Neural crest cell (in vitro differentiated cells): Measurements from ENCODE around the gene RPL26. TPM values are rescaled to one million over a fixed set of nuclear protein-coding genes. Genes with fewer than 3 reads are reported as not detected.

Experiments used
- DNase-seq: peaks from one replicate; pipeline ENCODE4 v3.0.0; 2021; ENCODE audit warnings: low read depth, mixed read lengths, low spot score
- H3K27ac Mint-ChIP-seq: one replicate; pipeline ENCODE4 v1.8.0; 2021; ENCODE audit warnings: mild to moderate bottlenecking, mixed read lengths; ENCODE audit not compliant: unreplicated experiment
- H3K27me3 Mint-ChIP-seq: 2 replicates; pipeline ENCODE4 v1.8.0; 2021; ENCODE audit warnings: low read depth, mild to moderate bottlenecking, mixed read lengths
- H3K36me3 Mint-ChIP-seq: 2 replicates; pipeline ENCODE4 v1.8.0; 2021; ENCODE audit warnings: low read depth, mild to moderate bottlenecking, mixed read lengths
- H3K4me1 Mint-ChIP-seq: 2 replicates; pipeline ENCODE4 v1.8.0; 2021; ENCODE audit warnings: mixed read lengths
- H3K4me3 Mint-ChIP-seq: one replicate; pipeline ENCODE4 v1.8.0; 2021; ENCODE audit warnings: mild to moderate bottlenecking, mixed read lengths
- H3K9me3 Mint-ChIP-seq: 2 replicates; pipeline ENCODE4 v1.8.0; 2021; ENCODE audit warnings: mixed read lengths
- total RNA-seq: library from RNA; stranded (reverse); gene quantifications from 2 replicates; pipeline ENCODE4 v1.2.1, GENCODE V29; 2021
- TF ChIP-seq, protein P1 (sequence below): fragments of 200-600 bp; sonication (generic); conservative IDR thresholded peaks from 2 replicates; pipeline ENCODE4 v1.5.0; 2021; ENCODE audit warnings: antibody characterized with exemption, mild to moderate bottlenecking

Gene RPL26
- total RNA-seq, 1 donor from 2014 or later = 1,793 TPM

DNA sequence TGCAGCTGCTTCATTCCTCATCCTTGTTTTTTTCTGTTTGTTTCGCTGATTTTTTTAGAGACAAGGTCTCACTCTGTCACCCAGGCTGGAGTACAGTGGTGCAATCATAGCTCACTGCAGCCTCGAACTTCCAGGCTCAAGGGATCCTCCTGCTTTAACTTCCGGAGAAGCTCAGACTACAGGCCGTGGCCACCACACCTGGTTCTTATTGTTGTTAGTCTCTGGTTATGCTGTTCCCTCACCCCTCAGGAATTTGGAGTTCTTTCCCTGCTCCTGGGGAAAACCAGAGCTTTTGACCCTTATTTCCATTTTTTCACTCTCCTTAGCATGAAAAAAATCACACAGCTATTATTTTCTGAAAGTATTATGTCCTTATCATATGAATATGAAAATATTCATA, 41.5 kb downstream of the RPL26 start:
- TF ChIP-seq, protein P1, sequence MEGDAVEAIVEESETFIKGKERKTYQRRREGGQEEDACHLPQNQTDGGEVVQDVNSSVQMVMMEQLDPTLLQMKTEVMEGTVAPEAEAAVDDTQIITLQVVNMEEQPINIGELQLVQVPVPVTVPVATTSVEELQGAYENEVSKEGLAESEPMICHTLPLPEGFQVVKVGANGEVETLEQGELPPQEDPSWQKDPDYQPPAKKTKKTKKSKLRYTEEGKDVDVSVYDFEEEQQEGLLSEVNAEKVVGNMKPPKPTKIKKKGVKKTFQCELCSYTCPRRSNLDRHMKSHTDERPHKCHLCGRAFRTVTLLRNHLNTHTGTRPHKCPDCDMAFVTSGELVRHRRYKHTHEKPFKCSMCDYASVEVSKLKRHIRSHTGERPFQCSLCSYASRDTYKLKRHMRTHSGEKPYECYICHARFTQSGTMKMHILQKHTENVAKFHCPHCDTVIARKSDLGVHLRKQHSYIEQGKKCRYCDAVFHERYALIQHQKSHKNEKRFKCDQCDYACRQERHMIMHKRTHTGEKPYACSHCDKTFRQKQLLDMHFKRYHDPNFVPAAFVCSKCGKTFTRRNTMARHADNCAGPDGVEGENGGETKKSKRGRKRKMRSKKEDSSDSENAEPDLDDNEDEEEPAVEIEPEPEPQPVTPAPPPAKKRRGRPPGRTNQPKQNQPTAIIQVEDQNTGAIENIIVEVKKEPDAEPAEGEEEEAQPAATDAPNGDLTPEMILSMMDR = no peak
- Mint-ChIP-seq H3K4me3 (no peak overlapping the region), H3K27ac (no peak overlapping the region), H3K9me3 (no peaks in the 10 kb centered on the region), H3K36me3 (no peaks in the 10 kb centered on the region), H3K4me1 (peaks cover 12% of the 10 kb centered on the region), H3K27me3 (peaks cover 27% of the 10 kb centered on the region)
- DNase-seq = no peak

DNA sequence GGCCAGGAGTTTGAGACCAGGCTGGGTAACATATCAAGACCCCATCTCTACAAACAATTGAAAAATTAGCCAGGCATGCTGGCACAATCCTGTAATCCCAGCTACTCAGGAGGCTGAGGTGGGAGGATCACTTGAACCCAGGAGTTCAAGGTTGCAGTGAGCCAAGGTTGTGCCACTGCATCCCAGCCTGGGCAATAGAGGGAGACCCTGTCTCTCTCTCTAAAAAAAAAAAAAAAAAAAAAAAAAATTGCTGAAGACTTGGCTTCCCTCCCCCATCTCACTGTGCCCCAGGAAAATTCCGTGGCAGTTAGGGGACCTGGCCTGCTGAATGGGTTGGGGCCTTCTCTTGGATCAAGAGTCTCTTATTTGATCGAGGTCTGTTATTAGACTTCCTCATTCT, 43.5 kb downstream of the RPL26 start, which contains the start of gene ODF4:
Gene ODF4, plus strand, starts transcription at position 301 of the 400 bp plus-strand sequence. CDS start 212 bp downstream, outside the sequence.
- DNase-seq = no peak
- Mint-ChIP-seq H3K4me3 (no peak within 1 kb of the TSS), H3K27ac (no peak within 1 kb of the TSS), H3K27me3 (peaks cover 13% of the 10 kb centered on the region), H3K36me3 (no peaks in the 10 kb centered on the region), H3K4me1 (peaks cover 12% of the 10 kb centered on the region), H3K9me3 (no peaks in the 10 kb centered on the region)
- TF ChIP-seq, protein P1 = no peak

DNA sequence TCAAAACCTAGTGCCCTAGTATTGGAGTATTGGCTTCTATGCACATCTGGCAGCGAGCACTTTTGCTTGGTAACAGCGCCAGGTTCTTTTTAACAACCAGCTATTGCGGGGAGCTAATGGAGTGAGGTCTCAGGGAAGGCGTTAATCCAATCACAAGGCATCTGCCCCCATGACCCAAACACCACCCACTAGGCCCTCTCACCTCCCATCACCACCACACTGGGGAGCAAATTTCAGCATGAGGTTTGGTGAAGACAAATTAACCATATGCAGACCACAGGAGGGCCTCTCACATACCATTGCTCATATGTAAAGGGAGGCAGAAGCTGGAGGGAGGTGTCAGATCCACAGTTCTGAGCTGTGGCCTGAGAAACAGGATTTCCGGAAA, 44.2 kb downstream of the RPL26 start:
- Mint-ChIP-seq H3K27ac (peak overlapping the region; percentile 8), H3K4me3 (no peak overlapping the region)

DNA sequence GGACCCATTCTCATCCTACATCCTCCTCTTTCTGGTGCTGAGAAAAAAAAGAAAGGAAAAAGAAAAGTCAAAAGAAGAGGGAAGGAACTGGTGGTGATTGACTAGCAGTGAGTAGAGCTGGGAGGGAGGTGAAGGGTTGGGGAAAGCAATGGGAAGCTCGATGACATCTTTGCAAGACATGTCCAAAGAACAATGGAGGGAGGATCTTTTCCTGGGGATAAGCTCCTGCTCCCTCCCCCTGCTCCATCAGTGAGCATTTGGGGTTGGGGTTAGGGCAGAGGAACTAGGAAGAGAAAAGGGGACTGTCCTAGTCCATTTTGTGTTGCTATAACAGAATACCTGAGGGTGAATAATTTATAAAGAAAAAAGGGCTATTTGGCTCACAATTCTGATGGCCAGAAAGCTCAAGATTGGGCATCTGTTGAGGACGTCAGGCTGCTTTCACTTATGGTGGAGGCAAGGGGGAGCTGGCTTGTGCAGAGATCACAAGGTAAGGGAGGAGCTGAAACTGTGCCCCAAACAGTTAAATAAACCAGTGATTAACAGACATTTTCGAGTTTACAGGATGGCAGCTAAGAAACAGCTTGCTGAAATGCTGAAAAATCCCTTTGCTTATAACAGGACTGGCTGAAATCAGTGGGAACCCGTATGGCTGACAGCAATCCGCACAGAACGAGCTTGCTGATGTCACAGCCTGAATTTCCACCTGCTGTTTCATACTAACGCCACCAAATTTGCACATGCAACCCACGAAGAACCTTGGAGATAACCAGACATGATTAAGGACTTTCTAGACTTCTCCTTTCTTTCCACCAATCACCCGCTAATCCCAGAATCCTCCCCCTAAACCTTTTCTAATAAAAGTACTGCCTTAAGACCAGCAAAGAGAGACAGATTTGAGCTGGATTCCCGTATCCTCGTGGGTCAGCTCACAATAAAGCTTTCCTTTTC, 44.9 kb downstream of the RPL26 start:
- H3K4me3 Mint-ChIP-seq = no peak overlapping the region

More for the DNA sequence above, 44.2 kb downstream of the RPL26 start:
- H3K4me1 Mint-ChIP-seq = peaks cover 12% of the 10 kb centered on the region
- H3K36me3 Mint-ChIP-seq = no peaks in the 10 kb centered on the region
- TF ChIP-seq, protein P1 = no peak
- no peak for DNase-seq
- peaks cover 13% of the 10 kb centered on the region for H3K27me3 Mint-ChIP-seq
- H3K9me3 Mint-ChIP-seq = no peaks in the 10 kb centered on the region

DNA sequence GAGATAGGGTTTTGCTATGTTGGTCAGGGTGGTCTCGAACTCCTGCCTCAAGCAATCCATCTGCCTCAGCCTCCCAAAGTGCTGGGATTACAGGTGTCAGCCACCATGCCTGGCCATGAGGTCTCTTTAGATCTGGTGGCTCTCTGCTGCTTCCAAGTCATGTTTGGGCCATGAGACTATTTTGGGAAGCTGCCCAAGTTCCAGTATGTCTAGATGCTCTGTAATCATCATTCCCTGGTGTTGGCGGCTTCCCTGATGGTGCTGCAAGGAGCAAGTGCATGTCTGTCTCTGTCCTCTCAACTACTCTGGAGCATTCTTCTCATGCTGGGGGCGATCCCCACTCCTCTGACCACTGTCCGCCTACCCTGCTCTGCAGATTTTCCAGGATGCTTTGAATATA, 49.7 kb downstream of the RPL26 start:
- peaks cover 17% of the 10 kb centered on the region for H3K4me1 Mint-ChIP-seq
- no peak overlapping the region for H3K4me3 Mint-ChIP-seq
- H3K27me3 Mint-ChIP-seq = peaks cover 15% of the 10 kb centered on the region
- TF ChIP-seq, protein P1 = no peak
- H3K36me3 Mint-ChIP-seq = no peaks in the 10 kb centered on the region
- H3K27ac Mint-ChIP-seq = no peak overlapping the region
- no peaks in the 10 kb centered on the region for H3K9me3 Mint-ChIP-seq
- DNase-seq = no peak

More for the DNA sequence above, 44.9 kb downstream of the RPL26 start:
- Mint-ChIP-seq H3K27ac (peak overlapping the region; percentile 8), H3K9me3 (no peaks in the 10 kb centered on the region), H3K27me3 (peaks cover 16% of the 10 kb centered on the region), H3K36me3 (no peaks in the 10 kb centered on the region), H3K4me1 (peaks cover 12% of the 10 kb centered on the region)
- no peak for DNase-seq
- TF ChIP-seq, protein P1 = no peak
